ENCODE measurements around the gene SPEF1. TPM values are rescaled to one million over a fixed set of nuclear protein-coding genes. Genes with fewer than 3 reads are reported as not detected.

The SPEF1 gene
- total RNA-seq, 1 donor from 2014 or later: 0.54 TPM

GRCh38 chr20:3738111-3739053 lies 42.9 kb downstream of the SPEF1 start:
- no peak for TF ChIP-seq CTCF (conservative IDR thresholded peaks at IDR 0.05)
- Mint-ChIP-seq H3K36me3 (ENCODE audit: low read depth) (no peaks in the 10 kb centered on the region), H3K27me3 (ENCODE audit: low read depth) (peaks cover 2% of the 10 kb centered on the region), H3K9me3 (no peaks in the 10 kb centered on the region), H3K4me3 (no peak overlapping the region), H3K4me1 (peaks cover 21% of the 10 kb centered on the region), H3K27ac (ENCODE audit: unreplicated experiment) (no peak overlapping the region)
- DNase-seq (ENCODE audit: low read depth, low spot score): no peak

GRCh38 chr20:3735768-3736167 lies 45.5 kb downstream of the SPEF1 start:
- H3K27ac Mint-ChIP-seq (ENCODE audit: unreplicated experiment): no peak overlapping the region
- no peaks in the 10 kb centered on the region for H3K9me3 Mint-ChIP-seq
- no peak for DNase-seq (ENCODE audit: low read depth, low spot score)
- H3K4me1 Mint-ChIP-seq: peaks cover 25% of the 10 kb centered on the region
- no peaks in the 10 kb centered on the region for H3K36me3 Mint-ChIP-seq (ENCODE audit: low read depth)
- no peak for TF ChIP-seq CTCF (conservative IDR thresholded peaks at IDR 0.05)
- peaks cover 10% of the 10 kb centered on the region for H3K27me3 Mint-ChIP-seq (ENCODE audit: low read depth)
- H3K4me3 Mint-ChIP-seq: no peak overlapping the region

GRCh38 chr20:3734111-3734843 lies 47.0 kb downstream of the SPEF1 start:
- Mint-ChIP-seq H3K4me1 (peaks cover 19% of the 10 kb centered on the region), H3K9me3 (no peaks in the 10 kb centered on the region), H3K27ac (ENCODE audit: unreplicated experiment) (no peak overlapping the region), H3K27me3 (ENCODE audit: low read depth) (peaks cover 11% of the 10 kb centered on the region), H3K4me3 (no peak overlapping the region), H3K36me3 (ENCODE audit: low read depth) (no peaks in the 10 kb centered on the region)
- DNase-seq (ENCODE audit: low read depth, low spot score): no peak
- no peak for TF ChIP-seq CTCF (conservative IDR thresholded peaks at IDR 0.05)

- H3K4me3 Mint-ChIP-seq: no peak overlapping the region
- H3K9me3 Mint-ChIP-seq: no peaks in the 10 kb centered on the region
Measured at GRCh38 chr20:3733119-3733995, 47.9 kb downstream of the SPEF1 start.

More at GRCh38 chr20:3733119-3733995, 47.9 kb downstream of the SPEF1 start:
- H3K4me1 Mint-ChIP-seq: peaks cover 11% of the 10 kb centered on the region
- no peak overlapping the region for H3K27ac Mint-ChIP-seq (ENCODE audit: unreplicated experiment)
- DNase-seq (ENCODE audit: low read depth, low spot score): no peak
- no peaks in the 10 kb centered on the region for H3K36me3 Mint-ChIP-seq (ENCODE audit: low read depth)
- no peak for TF ChIP-seq CTCF (conservative IDR thresholded peaks at IDR 0.05)
- peaks cover 14% of the 10 kb centered on the region for H3K27me3 Mint-ChIP-seq (ENCODE audit: low read depth)

Measured in neural crest cell (in vitro differentiated cells).